ENCODE data around the gene PEX13.

- no peak for TF ChIP-seq EZH2 (IDR thresholded peaks at IDR 0.05)
- TF ChIP-seq POLR2AphosphoS5 (IDR thresholded peaks at IDR 0.05; ENCODE audit: borderline replicate concordance, low read depth, low read length): no peak
Observed at GRCh38 chr2:61016392-61017002, 1.0 kb upstream of the PEX13 start.
